HL-60 (cell line): ENCODE data around the gene SEC14L2.

ENCODE experiments used
- CTCF ChIP-seq: IDR thresholded peaks from one replicate; pipeline ENCODE4 v1.5.1; 2011; ENCODE audit warnings: low read length, control low read depth, inconsistent platforms; ENCODE audit not compliant: insufficient read depth
- GABPA ChIP-seq: IDR thresholded peaks from 2 replicates; pipeline ENCODE4 v1.6.1; 2012; ENCODE audit warnings: low read depth
- POLR2AphosphoS5 ChIP-seq: IDR thresholded peaks from 2 replicates; pipeline ENCODE4 v1.6.1; 2012; ENCODE audit warnings: low read depth
- TF ChIP-seq, protein P1 (sequence below): IDR thresholded peaks from 2 replicates; pipeline ENCODE4 v1.6.1; 2012; ENCODE audit warnings: low read depth; ENCODE audit not compliant: insufficient replicate concordance

GRCh38 chr22:30433227-30433626 lies 36.4 kb downstream of the SEC14L2 start:
- TF ChIP-seq CTCF (no peak), POLR2AphosphoS5 (no peak), GABPA (no peak)
- TF ChIP-seq, protein P1, sequence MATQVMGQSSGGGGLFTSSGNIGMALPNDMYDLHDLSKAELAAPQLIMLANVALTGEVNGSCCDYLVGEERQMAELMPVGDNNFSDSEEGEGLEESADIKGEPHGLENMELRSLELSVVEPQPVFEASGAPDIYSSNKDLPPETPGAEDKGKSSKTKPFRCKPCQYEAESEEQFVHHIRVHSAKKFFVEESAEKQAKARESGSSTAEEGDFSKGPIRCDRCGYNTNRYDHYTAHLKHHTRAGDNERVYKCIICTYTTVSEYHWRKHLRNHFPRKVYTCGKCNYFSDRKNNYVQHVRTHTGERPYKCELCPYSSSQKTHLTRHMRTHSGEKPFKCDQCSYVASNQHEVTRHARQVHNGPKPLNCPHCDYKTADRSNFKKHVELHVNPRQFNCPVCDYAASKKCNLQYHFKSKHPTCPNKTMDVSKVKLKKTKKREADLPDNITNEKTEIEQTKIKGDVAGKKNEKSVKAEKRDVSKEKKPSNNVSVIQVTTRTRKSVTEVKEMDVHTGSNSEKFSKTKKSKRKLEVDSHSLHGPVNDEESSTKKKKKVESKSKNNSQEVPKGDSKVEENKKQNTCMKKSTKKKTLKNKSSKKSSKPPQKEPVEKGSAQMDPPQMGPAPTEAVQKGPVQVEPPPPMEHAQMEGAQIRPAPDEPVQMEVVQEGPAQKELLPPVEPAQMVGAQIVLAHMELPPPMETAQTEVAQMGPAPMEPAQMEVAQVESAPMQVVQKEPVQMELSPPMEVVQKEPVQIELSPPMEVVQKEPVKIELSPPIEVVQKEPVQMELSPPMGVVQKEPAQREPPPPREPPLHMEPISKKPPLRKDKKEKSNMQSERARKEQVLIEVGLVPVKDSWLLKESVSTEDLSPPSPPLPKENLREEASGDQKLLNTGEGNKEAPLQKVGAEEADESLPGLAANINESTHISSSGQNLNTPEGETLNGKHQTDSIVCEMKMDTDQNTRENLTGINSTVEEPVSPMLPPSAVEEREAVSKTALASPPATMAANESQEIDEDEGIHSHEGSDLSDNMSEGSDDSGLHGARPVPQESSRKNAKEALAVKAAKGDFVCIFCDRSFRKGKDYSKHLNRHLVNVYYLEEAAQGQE = no peak
